Lung microvascular endothelial cell (primary cell): ENCODE measurements around the gene OVCA2. TPM values are rescaled to one million over a fixed set of nuclear protein-coding genes. Genes with fewer than 3 reads are reported as not detected.

Source experiments
- DNase-seq, 2 donors: peaks; one replicate each; pipeline versions ENCODE4 v3.0.0 to v3.0.0-alpha.2; 2010; ENCODE audit warnings: low read depth in 2 of 2
- total RNA-seq: library from RNA; depleted of rRNA; stranded (reverse); fragments of >200 nt; gene quantifications from 2 replicates; pipeline ENCODE4 v1.2.1, GENCODE V29; 2014

Gene OVCA2
- total RNA-seq, 1 donor from 2014 or later = 48.2 TPM

GRCh38 chr17:2084766-2085647 is 43.2 kb downstream of the OVCA2 start:
- DNase-seq = peak; percentile 92 to 99

GRCh38 chr17:2085648-2085949 is 43.8 kb downstream of the OVCA2 start:
- peak; percentile 79 to 97 for DNase-seq

- DNase-seq = no peak
Measured at GRCh38 chr17:2086306-2086705, 44.5 kb downstream of the OVCA2 start.

GRCh38 chr17:2087597-2088211 is 45.9 kb downstream of the OVCA2 start:
- peak; percentile 63 to 84 for DNase-seq

GRCh38 chr17:2089021-2089422 is 47.2 kb downstream of the OVCA2 start:
- peak; percentile 48 to 71 for DNase-seq

GRCh38 chr17:2090210-2090641 is 48.4 kb downstream of the OVCA2 start:
- DNase-seq = no peak

GRCh38 chr17:2090804-2091534 is 49.1 kb downstream of the OVCA2 start:
- DNase-seq = peak; percentile 59 to 96

- no peak for DNase-seq
Measured at GRCh38 chr17:2092253-2092652, 50.4 kb downstream of the OVCA2 start.

Other genes with a start within 250 kb of the OVCA2 start
- gene SMYD4, start 212.1 kb upstream of the OVCA2 start, total RNA-seq = 5.7 and 9.5 TPM in 2 replicates
- 18.3 and 19.0 TPM in 2 replicates for gene RPA1, start 212.0 kb upstream of the OVCA2 start, total RNA-seq
- 0.22 and 0.40 TPM in 2 replicates for gene RTN4RL1, start 16.7 kb upstream of the OVCA2 start, total RNA-seq
- gene DPH1, start 11.9 kb upstream of the OVCA2 start, total RNA-seq = 8.5 and 14.3 TPM in 2 replicates
- gene HIC1, start 13.1 kb downstream of the OVCA2 start, total RNA-seq = 32.0 and 50.4 TPM in 2 replicates